Frontal cortex (tissue), 4 donors: ENCODE measurements around the gene BARD1. TPM values are rescaled to one million over a fixed set of nuclear protein-coding genes. Genes with fewer than 3 reads are reported as not detected.
"Not testable (repeated sequence)": the region's sequence is repeated elsewhere in the genome, so short reads cannot be mapped to it uniquely, and the experiment has no call there.

Experiments
- DNase-seq, 2 donors: peaks; one replicate each; pipeline ENCODE4 v3.0.0; 2012; ENCODE audit warnings: low spot score in 2 of 2
- FAIRE-seq: peaks from 2 replicates; lab custom pipeline; 2012; peaks lifted over from hg19 to GRCh38; lab: Jason Lieb, UNC
- total RNA-seq: library from RNA; depleted of rRNA; stranded (reverse); fragments of >200 nt; gene quantifications from one replicate; pipeline ENCODE4 v1.2.3, GENCODE V29; 2014
- donor health status: control.
- donor health status: control.
- donor health status: control.

BARD1 gene
- total RNA-seq, 1 donor from 2014 or later, result 44.8 TPM

- DNase-seq (no peak), FAIRE-seq (no peak)
These were observed 35.4 kb downstream of the BARD1 start for GRCh38 chr2:214774108-214774507.

GRCh38 chr2:214772443-214773015, 37.0 kb downstream of the BARD1 start:
- DNase-seq (no peak), FAIRE-seq (no peak)

GRCh38 chr2:214765180-214765579, 44.3 kb downstream of the BARD1 start:
- FAIRE-seq (no peak), DNase-seq (no peak)

- FAIRE-seq (no peak), DNase-seq (no peak)
These were observed 56.0 kb downstream of the BARD1 start for GRCh38 chr2:214753455-214753854.

- DNase-seq, result no peak
- FAIRE-seq, result no peak
These were observed 59.0 kb downstream of the BARD1 start for GRCh38 chr2:214750529-214750928.

GRCh38 chr2:214747992-214748391, 61.5 kb downstream of the BARD1 start:
- FAIRE-seq, result no peak
- DNase-seq, result no peak

- no peak for DNase-seq
- FAIRE-seq, result no peak
These were observed 67.4 kb downstream of the BARD1 start for GRCh38 chr2:214742119-214742518.

GRCh38 chr2:214740867-214741395, 68.6 kb downstream of the BARD1 start:
- no peak for FAIRE-seq
- DNase-seq, result no peak

GRCh38 chr2:214737188-214737587, 72.3 kb downstream of the BARD1 start:
- no peak for DNase-seq
- no peak for FAIRE-seq

GRCh38 chr2:214730800-214731407, 78.6 kb downstream of the BARD1 start:
- FAIRE-seq (no peak), DNase-seq (no peak)

- FAIRE-seq (no peak), DNase-seq (no peak)
These were observed 79.2 kb downstream of the BARD1 start for GRCh38 chr2:214730248-214730647.

GRCh38 chr2:214724741-214725140, 84.7 kb downstream of the BARD1 start:
- DNase-seq (no peak), FAIRE-seq (no peak)

GRCh38 chr2:214717837-214718236, 91.6 kb downstream of the BARD1 start:
- FAIRE-seq, DNase-seq: not testable (repeated sequence)

GRCh38 chr2:214716811-214717560, 92.5 kb downstream of the BARD1 start:
- DNase-seq (no peak), FAIRE-seq (no peak)

- FAIRE-seq (no peak), DNase-seq (no peak)
These were observed 94.5 kb downstream of the BARD1 start for GRCh38 chr2:214715025-214715424.

GRCh38 chr2:214713080-214713830, 96.2 kb downstream of the BARD1 start:
- DNase-seq, result no peak
- FAIRE-seq, result no peak

- DNase-seq (no peak), FAIRE-seq (no peak)
These were observed 98.8 kb downstream of the BARD1 start for GRCh38 chr2:214710729-214711128.

GRCh38 chr2:214706986-214707385, 102.5 kb downstream of the BARD1 start:
- FAIRE-seq, result no peak
- DNase-seq, result no peak

- FAIRE-seq, result no peak
- no peak for DNase-seq
These were observed 110.2 kb downstream of the BARD1 start for GRCh38 chr2:214699236-214699635.

GRCh38 chr2:214696681-214697080, 112.8 kb downstream of the BARD1 start:
- DNase-seq (no peak), FAIRE-seq (no peak)
